Measurements from ENCODE around the gene PPM1K.

PPM1K gene

GRCh38 chr4:88217169-88217568 lies 67.2 kb downstream of the PPM1K start:
- DNase-seq (ENCODE audit: low read depth): no peak

GRCh38 chr4:88216395-88216794 lies 68.0 kb downstream of the PPM1K start:
- no peak for DNase-seq (ENCODE audit: low read depth)

- DNase-seq (ENCODE audit: low read depth): no peak
Observed at GRCh38 chr4:88215351-88215750, 69.0 kb downstream of the PPM1K start.

- no peak for DNase-seq (ENCODE audit: low read depth)
Observed at GRCh38 chr4:88212253-88212561, 72.2 kb downstream of the PPM1K start.

GRCh38 chr4:88211473-88212252 lies 72.7 kb downstream of the PPM1K start:
- no peak for DNase-seq (ENCODE audit: low read depth)

GRCh38 chr4:88208156-88208555 lies 76.2 kb downstream of the PPM1K start:
- no peak for DNase-seq (ENCODE audit: low read depth)

Measured in CMK (cell line).